PC-9 (cell line): ENCODE data around the gene S100A14.

Experiments
- CTCF ChIP-seq: fragments of 200-600 bp; sonication (generic); conservative IDR thresholded peaks from 2 replicates; pipeline ENCODE4 v1.6.1; 2017; ENCODE audit warnings: mixed run types, antibody characterized with exemption, mild to moderate bottlenecking, moderate library complexity
- EZH2 ChIP-seq: fragments of 200-600 bp; sonication (generic); IDR thresholded peaks from 2 replicates; pipeline ENCODE4 v1.8.0; 2017; ENCODE audit warnings: antibody characterized with exemption, low read depth

GRCh38 chr1:153661111-153661708 lies 45.1 kb upstream of the S100A14 start:
- TF ChIP-seq EZH2 = no peak
- no peak for TF ChIP-seq CTCF
